Gastroesophageal sphincter (tissue), 4 donors: ENCODE measurements around the gene RHBDD1. TPM values are rescaled to one million over a fixed set of nuclear protein-coding genes. Genes with fewer than 3 reads are reported as not detected.
A peak's percentile ranks its signal among the peaks of the same experiment; 100 is the strongest.

Source experiments
- ATAC-seq: fragments of 150-250 bp; one replicate; pipeline ENCODE4 v1.9.1; 2016; ENCODE audit warnings: mild to moderate bottlenecking, moderate library complexity
- H3K27ac ChIP-seq, 4 donors: fragments of 200-600 bp; sonication (generic) in 3 of 4; 1 replicate in 3 of 4; 2 replicates in 1 of 4; pipeline ENCODE4 v1.5.1; 2016 to 2019
- H3K27me3 ChIP-seq: fragments of 200-600 bp; sonication (generic); one replicate; pipeline ENCODE4 v1.5.1; 2019
- H3K36me3 ChIP-seq, 2 donors: fragments of 200-600 bp; sonication (generic); one replicate each; pipeline ENCODE4 v1.5.1; 2019; ENCODE audit warnings: control low read depth in 1 of 2
- H3K4me1 ChIP-seq, 3 donors: fragments of 200-600 bp; sonication (generic); 1 replicate in 2 of 3; 2 replicates in 1 of 3; pipeline ENCODE4 v1.5.1; 2016 to 2019; ENCODE audit warnings: control low read depth in 2 of 3
- H3K4me3 ChIP-seq, 2 donors: fragments of 200-600 bp; sonication (generic); one replicate each; pipeline ENCODE4 v1.5.1; 2019; ENCODE audit warnings: mild to moderate bottlenecking in 1 of 2, moderate library complexity in 1 of 2
- H3K9me3 ChIP-seq, 3 donors: fragments of 200-600 bp; sonication (generic); one replicate each; pipeline ENCODE4 v1.5.1; 2017 to 2019; ENCODE audit warnings: control low read depth in 2 of 3
- EP300 ChIP-seq: sonication (generic); formaldehyde crosslinking; IDR thresholded peaks from one replicate; pipeline ENCODE4 v1.6.1; 2017; ENCODE audit warnings: antibody characterized with exemption, mild to moderate bottlenecking
- POLR2A ChIP-seq, 2 donors: fragments of 450-650 bp; IDR thresholded peaks; one replicate each; pipeline ENCODE4 v1.6.1; 2017; ENCODE audit warnings: antibody characterized with exemption in 2 of 2, mild to moderate bottlenecking in 2 of 2, moderate library complexity in 1 of 2
- POLR2AphosphoS5 ChIP-seq: sonication (generic); formaldehyde crosslinking; IDR thresholded peaks from one replicate; pipeline ENCODE4 v1.6.1; 2017; ENCODE audit warnings: antibody characterized with exemption
- WGBS, 2 donors: methylation state at CpG; one replicate each; pipeline ENCODE4 v1.1.5; 2018; ENCODE audit warnings: low coverage in 1 of 2; 5-methylcytosine and 5-hydroxymethylcytosine counted together
- total RNA-seq, 4 donors: library from RNA; depleted of rRNA; stranded (reverse); fragments of >200 nt; gene quantifications; one replicate each; pipeline ENCODE4 v1.1.0, GENCODE V29; 2016
- TF ChIP-seq, protein P1 (sequence below), 4 experiments: fragments of 200-600 bp in 2 of 4; fragments of 450-650 bp in 2 of 4; sonication (generic) in 1 of 4; IDR thresholded peaks; one replicate each; pipeline ENCODE4 v1.5.1; 2017 to 2019; ENCODE audit warnings: antibody characterized with exemption in 4 of 4, mild to moderate bottlenecking in 2 of 4, moderate library complexity in 2 of 4

Gene RHBDD1
- total RNA-seq, 4 donors from 2014 or later = 22.2 to 35.2 (median 24.7) TPM

DNA sequence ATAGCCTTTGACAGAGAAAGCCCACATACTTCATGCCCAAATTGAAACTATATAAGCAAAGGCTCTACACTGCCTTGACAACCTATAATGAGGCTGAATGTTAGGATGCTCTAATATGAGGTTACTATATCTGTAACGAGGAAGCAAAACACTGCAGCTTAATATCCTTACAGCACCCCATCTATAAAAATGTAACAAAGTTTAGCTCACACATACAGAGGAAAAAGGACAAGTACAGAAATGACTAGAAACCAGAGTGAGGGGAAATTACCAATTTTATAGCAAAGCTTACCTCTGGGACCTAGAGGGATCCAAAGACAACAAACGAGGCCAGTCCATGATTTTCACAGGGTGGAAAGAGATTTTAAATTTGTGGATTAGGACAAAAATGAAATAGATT lies 189.7 kb downstream of the RHBDD1 start:
- TF ChIP-seq POLR2AphosphoS5 (no peak), EP300 (no peak), POLR2A (IDR thresholded peaks at IDR 0.05) (no peak)
- TF ChIP-seq, protein P1, sequence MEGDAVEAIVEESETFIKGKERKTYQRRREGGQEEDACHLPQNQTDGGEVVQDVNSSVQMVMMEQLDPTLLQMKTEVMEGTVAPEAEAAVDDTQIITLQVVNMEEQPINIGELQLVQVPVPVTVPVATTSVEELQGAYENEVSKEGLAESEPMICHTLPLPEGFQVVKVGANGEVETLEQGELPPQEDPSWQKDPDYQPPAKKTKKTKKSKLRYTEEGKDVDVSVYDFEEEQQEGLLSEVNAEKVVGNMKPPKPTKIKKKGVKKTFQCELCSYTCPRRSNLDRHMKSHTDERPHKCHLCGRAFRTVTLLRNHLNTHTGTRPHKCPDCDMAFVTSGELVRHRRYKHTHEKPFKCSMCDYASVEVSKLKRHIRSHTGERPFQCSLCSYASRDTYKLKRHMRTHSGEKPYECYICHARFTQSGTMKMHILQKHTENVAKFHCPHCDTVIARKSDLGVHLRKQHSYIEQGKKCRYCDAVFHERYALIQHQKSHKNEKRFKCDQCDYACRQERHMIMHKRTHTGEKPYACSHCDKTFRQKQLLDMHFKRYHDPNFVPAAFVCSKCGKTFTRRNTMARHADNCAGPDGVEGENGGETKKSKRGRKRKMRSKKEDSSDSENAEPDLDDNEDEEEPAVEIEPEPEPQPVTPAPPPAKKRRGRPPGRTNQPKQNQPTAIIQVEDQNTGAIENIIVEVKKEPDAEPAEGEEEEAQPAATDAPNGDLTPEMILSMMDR (IDR thresholded peaks at IDR 0.05) = no peak

DNA sequence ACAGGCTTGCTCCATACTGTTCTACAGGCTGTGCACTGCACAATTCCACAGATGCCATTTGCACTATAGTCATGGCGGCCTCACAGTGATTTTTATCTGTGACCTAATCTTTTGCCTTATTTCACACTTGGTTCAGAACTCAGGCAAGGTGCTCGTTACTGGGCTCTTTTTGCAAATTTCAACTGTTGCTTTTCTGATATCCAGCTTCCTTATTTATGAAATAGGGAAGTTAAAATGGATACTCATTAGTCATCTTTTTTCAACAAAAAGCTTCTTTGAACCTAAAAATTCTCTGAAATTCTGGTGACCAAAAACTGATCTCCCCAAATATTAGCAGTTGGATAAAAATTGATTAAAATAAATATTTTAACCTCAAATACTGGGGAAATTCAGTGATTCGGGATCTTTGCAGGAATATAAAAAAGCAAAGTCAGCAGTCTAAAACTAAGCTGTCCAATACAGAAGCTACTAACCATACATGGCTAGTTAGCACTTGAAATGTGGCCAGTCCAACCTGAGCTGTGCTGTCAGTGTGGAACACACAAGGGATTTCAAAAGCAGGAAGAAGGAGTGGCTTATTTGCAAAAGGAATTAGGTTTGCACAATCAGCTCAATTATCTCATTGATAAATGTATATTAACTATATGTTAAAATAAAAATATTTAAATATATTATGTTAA lies 193.7 kb downstream of the RHBDD1 start:
- H3K27ac ChIP-seq = no peak overlapping the region
- WGBS, 2 donors = 67 to 82% methylated on average over 3 of the region's 3 CpGs
- no peaks in the 10 kb centered on the region for H3K4me1 ChIP-seq
- H3K9me3 ChIP-seq = no peaks in the 10 kb centered on the region
- ATAC-seq = no peak
- H3K36me3 ChIP-seq = no peaks in the 10 kb centered on the region
- H3K27me3 ChIP-seq = no peaks in the 10 kb centered on the region
- H3K4me3 ChIP-seq = no peak overlapping the region
- no peak for TF ChIP-seq POLR2A (IDR thresholded peaks at IDR 0.05)
- no peak for TF ChIP-seq EP300
- TF ChIP-seq, protein P1 (IDR thresholded peaks at IDR 0.05) = no peak

More for the DNA sequence above, 189.7 kb downstream of the RHBDD1 start:
- no peaks in the 10 kb centered on the region for H3K4me1 ChIP-seq
- H3K27ac ChIP-seq = no peak overlapping the region
- no peaks in the 10 kb centered on the region for H3K36me3 ChIP-seq
- no peaks in the 10 kb centered on the region for H3K27me3 ChIP-seq
- no peak for ATAC-seq
- 63% methylated on average over 2 of the region's 2 CpGs for WGBS, 2 donors
- no peaks in the 10 kb centered on the region for H3K9me3 ChIP-seq
- H3K4me3 ChIP-seq = no peak overlapping the region

DNA sequence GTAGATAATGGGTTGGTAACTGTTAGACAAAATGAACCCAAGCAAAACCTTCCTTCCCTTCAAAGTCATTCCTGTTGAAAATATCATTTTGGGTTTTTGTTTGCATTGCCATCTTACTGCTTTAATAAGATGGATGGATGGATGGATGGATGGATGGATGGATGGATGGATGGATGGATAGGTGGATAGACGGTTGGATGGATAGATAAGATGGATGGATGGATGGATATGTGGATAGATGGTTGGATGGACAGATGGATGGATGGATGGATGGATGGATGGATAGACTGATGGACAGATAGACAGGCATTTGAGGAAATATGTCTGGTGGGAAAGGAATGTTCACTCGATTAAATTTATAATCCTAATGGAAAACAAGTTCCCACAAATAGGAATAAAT lies 194.9 kb downstream of the RHBDD1 start:
- Histone ChIP-seq H3K27ac (no peak overlapping the region), H3K4me3 (no peak overlapping the region), H3K36me3 (no peaks in the 10 kb centered on the region), H3K9me3 (no peaks in the 10 kb centered on the region), H3K4me1 (no peaks in the 10 kb centered on the region), H3K27me3 (no peaks in the 10 kb centered on the region)
- TF ChIP-seq POLR2A (IDR thresholded peaks at IDR 0.05) (no peak), POLR2AphosphoS5 (no peak), EP300 (no peak)
- TF ChIP-seq, protein P1 (IDR thresholded peaks at IDR 0.05) = no peak
- WGBS, 2 donors = 80 to 93% methylated on average over 1 to 2 of the region's 2 CpGs
- no peak for ATAC-seq

DNA sequence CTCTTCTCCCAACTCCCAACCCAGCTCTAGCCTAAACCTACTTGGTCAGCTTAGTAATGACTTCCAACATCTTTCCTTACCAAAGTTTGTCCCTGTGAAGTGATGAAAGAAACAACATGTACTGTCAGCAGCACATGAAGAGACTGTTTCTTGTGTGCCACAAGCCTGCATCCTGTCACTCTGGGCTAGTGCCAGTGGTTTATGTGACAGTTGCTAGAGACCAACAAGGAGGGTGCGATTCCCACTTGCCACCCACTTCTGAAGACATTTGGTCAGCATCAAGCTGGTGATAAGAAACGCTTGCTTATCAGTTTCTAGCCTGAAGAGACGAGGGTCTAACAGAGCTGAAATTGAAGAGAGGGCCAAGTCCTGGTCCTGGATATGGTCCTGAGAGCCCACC lies 195.5 kb downstream of the RHBDD1 start:
- H3K36me3 ChIP-seq = no peaks in the 10 kb centered on the region
- TF ChIP-seq, protein P1 (IDR thresholded peaks at IDR 0.05) = no peak
- TF ChIP-seq POLR2A (IDR thresholded peaks at IDR 0.05) (no peak), EP300 (no peak), POLR2AphosphoS5 (no peak)
- WGBS, 2 donors = no CpG with 5 or more reads among the region's 3 CpGs
- no peak overlapping the region for H3K4me3 ChIP-seq
- H3K9me3 ChIP-seq = no peaks in the 10 kb centered on the region
- H3K27ac ChIP-seq = no peak overlapping the region
- ATAC-seq = no peak
- no peaks in the 10 kb centered on the region for H3K4me1 ChIP-seq
- no peaks in the 10 kb centered on the region for H3K27me3 ChIP-seq

DNA sequence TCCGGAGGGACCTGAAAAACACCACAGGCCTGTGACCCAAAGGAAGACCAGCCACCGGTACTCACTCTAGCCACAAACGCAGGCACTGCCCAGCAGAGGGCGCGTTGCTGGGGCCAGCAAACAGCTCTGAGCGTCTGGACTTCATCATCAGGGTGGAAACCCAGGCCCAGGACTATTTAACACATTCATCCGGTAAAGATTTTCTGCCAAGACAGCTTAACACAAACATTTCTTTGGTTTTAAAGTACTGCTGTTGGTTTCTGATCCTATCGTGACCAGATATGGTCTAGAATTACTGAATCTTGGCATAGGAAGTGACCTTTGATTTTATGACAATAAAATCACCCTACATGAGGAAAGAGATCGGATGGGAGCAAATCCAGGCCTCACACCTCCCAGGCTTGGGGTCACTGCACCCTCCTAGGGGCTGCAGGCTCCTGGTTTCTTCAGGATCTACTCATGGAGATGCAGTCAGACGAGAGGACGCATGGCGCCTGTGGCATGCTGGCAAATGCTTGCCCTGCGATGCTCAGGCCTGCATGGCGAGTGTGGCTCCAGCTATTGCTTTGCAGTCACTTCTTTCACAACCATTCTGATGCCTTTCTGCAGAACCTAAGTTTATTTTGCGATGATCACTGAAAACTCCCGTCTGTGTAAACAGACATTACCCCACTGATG lies 197.8 kb downstream of the RHBDD1 start:
- no peak overlapping the region for H3K4me3 ChIP-seq
- no peak for ATAC-seq
- TF ChIP-seq POLR2AphosphoS5 = no peak
- TF ChIP-seq, protein P1 (IDR thresholded peaks at IDR 0.05) = peak in 1 of 4 experiments; percentile 38
- TF ChIP-seq EP300 = no peak
- no peak overlapping the region for H3K27ac ChIP-seq
- H3K27me3 ChIP-seq = no peaks in the 10 kb centered on the region
- H3K9me3 ChIP-seq = no peaks in the 10 kb centered on the region
- no peaks in the 10 kb centered on the region for H3K36me3 ChIP-seq
- no peaks in the 10 kb centered on the region for H3K4me1 ChIP-seq
- 37 to 66% methylated on average over 7 to 16 of the region's 16 CpGs for WGBS, 2 donors
